ENCODE data around the gene MYBPH.
A peak's percentile ranks its signal among the peaks of the same experiment; 100 is the strongest.

Gene MYBPH

GRCh38 chr1:203137324-203137723, 38.3 kb downstream of the MYBPH start:
- no peak overlapping the region for H3K4me3 ChIP-seq (ENCODE audit: low read depth, low read length)
- in situ Hi-C loops (cut with HindIII; ENCODE audit: low pct_ligation_motif_present, low sequenced_read_pairs) = no loop called here
- no peak for DNase-seq
- TF ChIP-seq, protein P1, sequence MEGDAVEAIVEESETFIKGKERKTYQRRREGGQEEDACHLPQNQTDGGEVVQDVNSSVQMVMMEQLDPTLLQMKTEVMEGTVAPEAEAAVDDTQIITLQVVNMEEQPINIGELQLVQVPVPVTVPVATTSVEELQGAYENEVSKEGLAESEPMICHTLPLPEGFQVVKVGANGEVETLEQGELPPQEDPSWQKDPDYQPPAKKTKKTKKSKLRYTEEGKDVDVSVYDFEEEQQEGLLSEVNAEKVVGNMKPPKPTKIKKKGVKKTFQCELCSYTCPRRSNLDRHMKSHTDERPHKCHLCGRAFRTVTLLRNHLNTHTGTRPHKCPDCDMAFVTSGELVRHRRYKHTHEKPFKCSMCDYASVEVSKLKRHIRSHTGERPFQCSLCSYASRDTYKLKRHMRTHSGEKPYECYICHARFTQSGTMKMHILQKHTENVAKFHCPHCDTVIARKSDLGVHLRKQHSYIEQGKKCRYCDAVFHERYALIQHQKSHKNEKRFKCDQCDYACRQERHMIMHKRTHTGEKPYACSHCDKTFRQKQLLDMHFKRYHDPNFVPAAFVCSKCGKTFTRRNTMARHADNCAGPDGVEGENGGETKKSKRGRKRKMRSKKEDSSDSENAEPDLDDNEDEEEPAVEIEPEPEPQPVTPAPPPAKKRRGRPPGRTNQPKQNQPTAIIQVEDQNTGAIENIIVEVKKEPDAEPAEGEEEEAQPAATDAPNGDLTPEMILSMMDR (IDR thresholded peaks at IDR 0.05; ENCODE audit: low read depth, low read length, missing control alignments) = no peak
- H3K36me3 ChIP-seq (replicated peaks) = no peaks in the 10 kb centered on the region
- no peak overlapping the region for H3K27ac ChIP-seq
- H3K27me3 ChIP-seq (replicated peaks) = no peaks in the 10 kb centered on the region

- H3K27me3 ChIP-seq (replicated peaks) = no peaks in the 10 kb centered on the region
- no peak overlapping the region for H3K27ac ChIP-seq
- TF ChIP-seq, protein P1 (IDR thresholded peaks at IDR 0.05; ENCODE audit: low read depth, low read length, missing control alignments) = peak; percentile 17
- H3K4me3 ChIP-seq (ENCODE audit: low read depth, low read length) = no peak overlapping the region
- DNase-seq = no peak
- in situ Hi-C loops (cut with HindIII; ENCODE audit: low pct_ligation_motif_present, low sequenced_read_pairs) = no loop called here
- no peaks in the 10 kb centered on the region for H3K36me3 ChIP-seq (replicated peaks)
These were observed 39.1 kb downstream of the MYBPH start for GRCh38 chr1:203136409-203137042.

- no peak for DNase-seq
- Histone ChIP-seq H3K27me3 (replicated peaks) (no peaks in the 10 kb centered on the region), H3K4me3 (ENCODE audit: low read depth, low read length) (no peak overlapping the region), H3K36me3 (replicated peaks) (no peaks in the 10 kb centered on the region), H3K27ac (no peak overlapping the region)
- in situ Hi-C loops (cut with HindIII; ENCODE audit: low pct_ligation_motif_present, low sequenced_read_pairs) = no loop called here
- TF ChIP-seq, protein P1 (IDR thresholded peaks at IDR 0.05; ENCODE audit: low read depth, low read length, missing control alignments) = no peak
These were observed 39.9 kb downstream of the MYBPH start for GRCh38 chr1:203135636-203136305.

GRCh38 chr1:203133970-203134725, 41.5 kb downstream of the MYBPH start:
- Histone ChIP-seq H3K4me3 (ENCODE audit: low read depth, low read length) (no peak overlapping the region), H3K27me3 (replicated peaks) (peaks cover 3% of the 10 kb centered on the region), H3K27ac (no peak overlapping the region), H3K36me3 (replicated peaks) (no peaks in the 10 kb centered on the region)
- TF ChIP-seq, protein P1 (IDR thresholded peaks at IDR 0.05; ENCODE audit: low read depth, low read length, missing control alignments) = no peak
- DNase-seq = no peak
- in situ Hi-C loops (cut with HindIII; ENCODE audit: low pct_ligation_motif_present, low sequenced_read_pairs) = no loop called here

- in situ Hi-C loops (cut with HindIII; ENCODE audit: low pct_ligation_motif_present, low sequenced_read_pairs) = no loop called here
- no peak for DNase-seq
- Histone ChIP-seq H3K36me3 (replicated peaks) (no peaks in the 10 kb centered on the region), H3K27me3 (replicated peaks) (peaks cover 23% of the 10 kb centered on the region), H3K4me3 (ENCODE audit: low read depth, low read length) (no peak overlapping the region), H3K27ac (no peak overlapping the region)
- TF ChIP-seq, protein P1 (IDR thresholded peaks at IDR 0.05; ENCODE audit: low read depth, low read length, missing control alignments) = no peak
These were observed 44.0 kb downstream of the MYBPH start for GRCh38 chr1:203131548-203132200.

Data from brain microvascular endothelial cell (primary cell).